Hepatic stellate cell (primary cell): ENCODE results near the gene OR5AR1.
"Not testable (repeated sequence)": the region's sequence is repeated elsewhere in the genome, so short reads cannot be mapped to it uniquely, and the experiment has no call there.

ENCODE experiments used
- DNase-seq: peaks from one replicate; pipeline ENCODE4 v3.0.0; 2011; ENCODE audit warnings: low spot score

The OR5AR1 gene

GRCh38 chr11:56663386-56663785 is at the start of gene OR5AR1:
Gene OR5AR1, plus strand, starts transcription at chr11:56663686. Its CDS starts 0 bp downstream, at chr11:56663686.
- no peak for DNase-seq

DNA sequence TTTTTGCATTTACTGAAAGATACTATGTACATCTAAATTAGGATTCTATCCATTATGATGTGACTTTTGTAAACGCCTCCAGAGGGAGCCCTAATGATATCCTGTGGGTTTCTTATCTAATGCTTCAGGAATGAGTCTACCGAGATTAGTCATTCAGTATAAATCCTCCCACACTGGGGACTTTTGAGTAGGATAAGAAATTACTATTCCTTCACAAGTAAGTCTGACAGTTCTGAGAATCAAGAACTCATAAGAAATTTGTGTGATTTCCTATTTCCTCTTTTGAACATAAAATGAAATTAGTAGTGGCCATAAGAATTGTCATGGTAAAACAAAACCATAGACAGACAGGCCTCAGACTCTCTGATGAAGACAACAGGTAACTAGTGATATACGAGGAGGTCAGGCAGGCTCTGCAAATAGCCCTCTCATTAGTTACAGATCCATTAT is 38.8 kb upstream of the OR5AR1 start:
- DNase-seq, result peak; percentile 26

- no peak for DNase-seq
These were observed 37.5 kb upstream of the OR5AR1 start for GRCh38 chr11:56625946-56626345.

DNA sequence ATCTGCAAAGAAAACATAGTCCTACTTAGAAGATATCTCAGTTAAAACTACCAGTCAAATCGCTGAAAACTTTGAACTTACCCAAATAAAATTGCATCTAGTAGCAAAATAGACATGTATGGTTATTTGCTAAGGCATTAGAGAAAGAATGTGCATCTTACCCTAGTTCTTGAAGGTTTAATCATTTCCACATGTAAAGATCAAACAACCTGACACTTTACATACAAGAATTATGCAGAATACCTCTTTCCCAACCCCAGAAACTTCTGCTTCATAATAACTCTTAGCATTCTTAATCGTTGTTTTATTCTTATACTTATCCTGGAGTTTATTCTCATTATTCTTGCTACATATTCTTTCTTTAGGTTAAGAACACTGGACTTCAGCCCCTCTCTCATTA is 31.2 kb upstream of the OR5AR1 start:
- DNase-seq, result no peak

DNA sequence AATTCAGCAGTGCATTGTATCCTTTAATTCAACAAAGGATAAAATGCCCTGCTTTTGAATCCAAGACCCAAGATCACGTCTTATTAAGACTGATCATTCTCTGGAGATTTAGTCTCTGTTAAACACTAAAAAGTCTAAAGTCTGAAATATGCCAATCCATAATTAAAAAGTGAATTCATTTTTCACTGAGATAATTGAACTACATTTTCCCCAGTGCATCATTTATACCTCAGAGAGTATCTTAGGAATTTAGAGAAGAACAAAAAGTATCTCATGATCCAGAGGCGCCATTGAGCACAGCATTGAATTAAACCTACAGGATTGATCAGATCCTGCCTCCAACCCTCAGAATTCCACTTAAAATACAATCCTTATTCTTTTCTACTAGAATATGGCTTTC is 26.6 kb upstream of the OR5AR1 start:
- DNase-seq, result no peak

DNA sequence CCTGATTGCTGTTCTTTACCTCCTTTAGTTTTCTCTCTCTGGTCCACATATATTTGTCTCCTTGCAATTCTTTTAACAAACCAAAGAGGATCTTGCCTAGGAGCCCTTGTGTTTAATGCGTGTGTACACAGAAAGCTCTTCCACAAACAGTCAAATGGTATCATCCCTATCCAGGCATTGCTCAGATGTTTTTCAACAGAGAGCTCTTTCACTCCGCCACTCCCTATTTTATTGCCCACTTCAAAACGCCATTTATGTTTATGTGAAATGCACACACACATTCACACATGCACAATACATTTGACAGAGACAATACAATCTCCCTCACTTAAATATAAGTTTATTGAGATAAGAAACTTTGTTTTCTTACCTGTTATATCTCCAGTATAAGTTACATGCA is 26.0 kb upstream of the OR5AR1 start:
- no peak for DNase-seq

DNA sequence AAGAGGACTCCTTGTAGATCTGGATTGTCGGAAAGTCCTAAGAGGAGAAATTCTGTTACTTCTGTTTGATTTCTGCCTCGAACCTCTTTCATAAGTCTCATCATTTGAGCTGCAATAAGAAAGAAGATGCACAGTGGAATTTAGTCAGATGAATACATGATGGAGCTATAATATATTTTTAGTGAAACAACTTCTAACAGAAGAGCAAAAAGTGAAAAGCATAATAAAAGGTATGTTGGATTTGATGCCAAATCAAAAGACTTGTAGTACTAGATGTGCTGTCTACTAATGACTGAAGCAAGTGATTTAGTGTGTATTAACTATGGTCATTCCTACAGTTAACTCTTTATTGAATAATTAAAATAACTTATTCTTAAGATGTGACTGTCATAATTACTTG is 21.1 kb upstream of the OR5AR1 start, which contains the start of gene OR5AP2:
OR5AP2 (minus strand) TSS at position 101 of the 400 bp plus-strand sequence; CDS start at position 101, 0 bp downstream.
- DNase-seq, result no peak

DNA sequence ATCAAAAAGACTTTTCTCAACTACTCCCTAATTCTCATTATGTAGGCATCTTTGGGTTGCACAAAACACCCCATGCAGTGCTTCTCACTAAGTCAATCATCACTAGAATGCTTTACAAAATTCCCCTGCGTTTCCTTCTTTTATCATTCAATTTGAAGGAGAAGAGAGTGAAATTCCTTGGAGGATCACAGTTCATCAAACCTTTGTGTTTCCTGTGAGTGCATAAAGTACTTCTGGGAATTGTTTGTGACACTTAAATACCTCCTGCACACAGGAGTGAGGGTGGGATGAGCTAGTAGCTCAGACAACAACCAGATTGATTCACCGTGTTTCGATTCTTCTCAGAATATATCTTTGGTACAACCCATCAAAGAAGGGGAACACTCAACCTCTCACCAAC is 3.7 kb upstream of the OR5AR1 start:
- no peak for DNase-seq

GRCh38 chr11:56670984-56671383 is 7.5 kb downstream of the OR5AR1 start:
- no peak for DNase-seq

DNA sequence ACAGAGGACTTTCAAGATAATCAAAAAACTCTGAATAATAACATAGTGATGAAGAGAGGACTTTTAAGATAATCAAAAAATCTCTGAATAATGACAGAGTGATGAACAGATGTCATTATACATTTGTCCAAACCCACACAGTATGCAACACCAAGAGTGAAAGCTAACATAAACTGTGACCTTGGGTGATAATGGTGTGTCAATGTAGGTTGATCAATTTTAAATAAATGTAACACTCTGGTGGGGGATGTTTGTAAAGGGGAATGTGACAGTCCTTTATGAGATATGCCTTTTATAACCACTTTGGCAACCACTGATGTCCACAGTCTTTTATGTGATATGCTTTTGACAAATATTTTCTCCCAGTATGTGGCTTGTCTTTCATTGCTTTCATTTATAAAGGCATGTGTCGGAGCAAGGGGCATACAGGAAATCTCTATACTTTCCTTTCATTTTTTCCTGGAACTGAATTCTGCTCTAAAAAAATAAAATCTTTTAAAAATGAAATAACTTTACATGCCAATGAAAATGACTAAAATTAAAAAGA is 25.1 kb downstream of the OR5AR1 start:
- DNase-seq, result no peak

- not testable (repeated sequence) for DNase-seq
These were observed 27.7 kb downstream of the OR5AR1 start for GRCh38 chr11:56691179-56691578.

GRCh38 chr11:56693428-56693827 is 29.9 kb downstream of the OR5AR1 start:
- no peak for DNase-seq

DNA sequence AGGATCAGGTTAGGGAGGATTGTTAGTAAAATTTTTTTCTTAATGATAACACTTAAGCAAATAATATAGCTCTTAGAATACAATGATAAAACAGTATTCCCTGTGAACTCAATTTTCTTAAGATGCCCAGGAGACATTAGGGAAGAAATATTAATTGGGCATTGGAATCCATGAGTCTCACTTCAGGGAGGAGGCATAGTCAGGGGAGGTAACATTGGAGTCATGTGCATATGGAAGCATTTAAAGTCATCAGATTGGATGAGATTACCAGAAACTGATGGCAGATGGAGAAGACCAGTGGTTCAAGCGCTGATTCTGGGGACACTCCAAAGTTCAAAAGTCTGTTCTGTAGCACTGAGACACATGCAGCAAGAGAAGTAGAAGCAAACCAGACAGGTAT is 35.3 kb downstream of the OR5AR1 start, which contains the start of gene OR9G1:
OR9G1 (plus strand) TSS at position 301 of the 400 bp plus-strand sequence. CDS start 1,293 bp downstream, outside the sequence.
- DNase-seq, result no peak

DNA sequence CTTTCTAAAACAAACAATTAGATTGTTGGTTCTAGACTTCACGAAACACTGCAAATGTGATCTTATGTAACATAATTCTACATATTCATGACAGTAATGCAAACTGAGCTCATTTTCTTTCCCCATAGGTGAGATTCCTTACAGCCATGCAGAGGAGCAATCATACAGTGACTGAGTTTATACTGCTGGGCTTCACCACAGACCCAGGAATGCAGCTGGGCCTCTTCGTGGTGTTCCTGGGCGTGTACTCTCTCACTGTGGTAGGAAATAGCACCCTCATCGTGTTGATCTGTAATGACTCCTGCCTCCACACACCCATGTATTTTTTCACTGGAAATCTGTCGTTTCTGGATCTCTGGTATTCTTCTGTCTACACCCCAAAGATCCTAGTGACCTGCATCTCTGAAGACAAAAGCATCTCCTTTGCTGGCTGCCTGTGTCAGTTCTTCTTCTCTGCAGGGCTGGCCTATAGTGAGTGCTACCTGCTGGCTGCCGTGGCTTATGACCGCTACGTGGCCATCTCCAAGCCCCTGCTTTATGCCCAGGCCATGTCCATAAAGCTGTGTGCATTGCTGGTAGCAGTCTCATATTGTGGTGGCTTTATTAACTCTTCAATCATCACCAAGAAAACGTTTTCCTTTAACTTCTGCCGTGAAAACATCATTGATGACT is 36.9 kb downstream of the OR5AR1 start:
- no peak for DNase-seq

DNA sequence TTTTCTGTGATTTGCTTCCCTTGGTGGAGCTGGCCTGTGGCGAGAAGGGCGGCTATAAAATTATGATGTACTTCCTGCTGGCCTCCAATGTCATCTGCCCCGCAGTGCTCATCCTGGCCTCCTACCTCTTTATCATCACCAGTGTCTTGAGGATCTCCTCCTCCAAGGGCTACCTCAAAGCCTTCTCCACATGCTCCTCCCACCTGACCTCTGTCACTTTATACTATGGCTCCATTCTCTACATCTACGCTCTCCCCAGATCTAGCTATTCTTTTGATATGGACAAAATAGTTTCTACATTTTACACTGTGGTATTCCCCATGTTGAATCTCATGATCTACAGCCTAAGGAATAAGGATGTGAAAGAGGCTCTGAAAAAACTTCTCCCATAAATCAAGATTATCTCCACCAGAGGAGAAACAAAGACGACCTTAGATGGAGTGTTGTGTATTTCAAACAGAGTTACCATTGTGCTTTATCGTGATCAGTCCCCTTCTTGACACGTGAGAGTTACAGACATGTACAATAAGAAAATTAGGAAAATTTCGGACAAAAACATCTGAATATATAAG is 37.5 kb downstream of the OR5AR1 start:
- DNase-seq, result no peak

GRCh38 chr11:56705784-56706396 is 42.4 kb downstream of the OR5AR1 start:
- no peak for DNase-seq

DNA sequence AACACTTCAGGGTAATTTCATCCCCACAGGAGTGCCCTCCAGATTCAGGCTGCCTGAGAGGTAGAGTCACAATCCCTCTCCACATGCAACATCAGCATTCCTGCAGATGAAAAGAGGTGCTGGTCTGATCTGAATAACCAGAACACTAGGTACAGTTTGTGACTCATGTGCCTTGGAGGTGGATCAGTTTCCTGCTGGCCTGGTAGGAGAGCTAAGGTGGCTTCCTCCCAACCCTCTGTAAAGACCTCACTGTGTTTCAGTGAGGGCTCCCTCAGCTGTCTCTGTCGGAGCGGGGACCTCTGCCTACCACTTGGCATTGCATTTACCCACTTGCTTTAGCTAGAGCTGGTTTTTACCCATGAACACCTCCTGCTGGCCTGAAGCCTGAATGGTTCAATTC is 43.0 kb downstream of the OR5AR1 start:
- DNase-seq, result no peak

- no peak for DNase-seq
These were observed 50.7 kb downstream of the OR5AR1 start for GRCh38 chr11:56714206-56714605.
